Neural cell (in vitro differentiated cells): ENCODE results near the gene NES. TPM values are rescaled to one million over a fixed set of nuclear protein-coding genes. Genes with fewer than 3 reads are reported as not detected.

Experiments
- H2AFZ ChIP-seq: fragments of 200-600, 300-800 bp; sonication (generic), shearing (Covaris generic); 2 replicates; pipeline ENCODE4 v1.6.0; 2014; ENCODE audit warnings: low read depth, mild to moderate bottlenecking, antibody characterized with exemption, low read length, moderate library complexity
- H3F3A ChIP-seq: fragments of 200-600 bp; shearing (Covaris generic); 2 replicates; pipeline ENCODE4 v1.6.1; 2016; ENCODE audit warnings: mild to moderate bottlenecking, moderate library complexity, mixed read lengths, antibody characterized with exemption, low read length; ENCODE audit not compliant: insufficient read depth, poor library complexity, severe bottlenecking
- H3K27ac ChIP-seq: fragments of 200-600, 300-800 bp; sonication (generic), shearing (Covaris generic); 2 replicates; pipeline ENCODE4 v1.5.1; 2014; ENCODE audit warnings: mild to moderate bottlenecking, low read length, moderate library complexity
- H3K27me3 ChIP-seq: fragments of 300-800, 200-600 bp; sonication (generic), shearing (Covaris generic); 2 replicates; pipeline ENCODE4 v1.6.0; 2014; ENCODE audit warnings: mild to moderate bottlenecking, low read depth, low read length, moderate library complexity; ENCODE audit not compliant: insufficient read depth
- H3K36me3 ChIP-seq: fragments of 300-800, 200-600 bp; sonication (generic), shearing (Covaris generic); 2 replicates; pipeline ENCODE4 v1.5.1; 2014; ENCODE audit warnings: mild to moderate bottlenecking, antibody characterized with exemption, low read length, moderate library complexity; ENCODE audit not compliant: insufficient read depth
- H3K4me2 ChIP-seq: fragments of 300-800, 200-600 bp; sonication (generic), shearing (Covaris generic); 2 replicates; pipeline ENCODE4 v1.6.0; 2014; ENCODE audit warnings: mild to moderate bottlenecking, low read length
- H3K4me3 ChIP-seq: fragments of 300-800, 200-600 bp; sonication (generic), shearing (Covaris generic); 2 replicates; pipeline ENCODE4 v1.5.1; 2014; ENCODE audit warnings: mild to moderate bottlenecking, low read length, moderate library complexity
- H3K79me2 ChIP-seq: fragments of 200-600 bp; shearing (Covaris generic); replicated peaks from 2 replicates; pipeline ENCODE4 v1.6.0; 2014; ENCODE audit warnings: mild to moderate bottlenecking, low read length, moderate library complexity; ENCODE audit not compliant: insufficient read depth
- H3K9ac ChIP-seq: fragments of 300-800, 200-600 bp; sonication (generic), shearing (Covaris generic); 2 replicates; pipeline ENCODE4 v1.6.1; 2016; ENCODE audit warnings: mild to moderate bottlenecking, low read length, mixed read lengths
- H3K9me2 ChIP-seq: fragments of 200-600 bp; shearing (Covaris generic); 2 replicates; pipeline ENCODE4 v1.6.1; 2016; ENCODE audit warnings: mild to moderate bottlenecking, low read length, mixed read lengths; ENCODE audit not compliant: insufficient read depth
- H3K9me3 ChIP-seq: fragments of 200-600, 300-800 bp; sonication (generic), shearing (Covaris generic); 2 replicates; pipeline ENCODE4 v1.6.1; 2016; ENCODE audit warnings: mild to moderate bottlenecking, mixed run types, low read length, moderate library complexity, mixed read lengths
- H4K20me1 ChIP-seq: fragments of 200-600 bp; shearing (Covaris generic); 2 replicates; pipeline ENCODE4 v1.6.1; 2016; ENCODE audit warnings: mild to moderate bottlenecking, mixed run types; ENCODE audit not compliant: insufficient read depth
- EP300 ChIP-seq: fragments of 450-650 bp; conservative IDR thresholded peaks from 2 replicates; pipeline ENCODE4 v1.6.1; 2014; ENCODE audit warnings: antibody characterized with exemption, mild to moderate bottlenecking, moderate library complexity; ENCODE audit not compliant: poor library complexity, severe bottlenecking
- EZH2 ChIP-seq: fragments of 200-600, 300-800 bp; shearing (Covaris generic), sonication (generic); IDR thresholded peaks from 2 replicates; pipeline ENCODE4 v1.6.1; 2014; ENCODE audit warnings: antibody characterized with exemption, low read length, borderline replicate concordance, mild to moderate bottlenecking; ENCODE audit not compliant: insufficient read depth, poor library complexity, severe bottlenecking
- MXI1 ChIP-seq: fragments of 450-650 bp; conservative IDR thresholded peaks from 2 replicates; pipeline ENCODE4 v1.6.1; 2014; ENCODE audit warnings: antibody characterized with exemption, mild to moderate bottlenecking; ENCODE audit not compliant: poor library complexity, severe bottlenecking
- POLR2AphosphoS5 ChIP-seq: IDR thresholded peaks from 2 replicates; pipeline ENCODE4 v1.6.1; 2012
- RAD21 ChIP-seq: fragments of 450-650 bp; conservative IDR thresholded peaks from 2 replicates; pipeline ENCODE4 v1.6.1; 2014; ENCODE audit warnings: antibody characterized with exemption, mild to moderate bottlenecking, moderate library complexity
- SMC3 ChIP-seq: fragments of 450-650 bp; conservative IDR thresholded peaks from 2 replicates; pipeline ENCODE4 v1.6.1; 2014; ENCODE audit warnings: antibody characterized with exemption, mild to moderate bottlenecking, moderate library complexity; ENCODE audit not compliant: poor library complexity
- TAF1 ChIP-seq: IDR thresholded peaks from 2 replicates; pipeline ENCODE4 v1.6.1; 2012; ENCODE audit warnings: low read depth
- polyA plus RNA-seq: library from polyadenylated mRNA; depleted of rRNA; stranded (reverse); fragments of >200 nt; gene quantifications from 2 replicates; pipeline ENCODE4 v1.2.3, GENCODE V29; 2014
- TF ChIP-seq, protein P1 (sequence below): IDR thresholded peaks from 2 replicates; pipeline ENCODE4 v1.6.1; 2012; ENCODE audit warnings: borderline replicate concordance
- TF ChIP-seq, protein P2 (sequence below): fragments of 450-650 bp; IDR thresholded peaks from 2 replicates; pipeline ENCODE4 v1.5.1; 2014; ENCODE audit warnings: antibody characterized with exemption, mild to moderate bottlenecking, moderate library complexity; ENCODE audit not compliant: poor library complexity, severe bottlenecking

Gene NES
- polyA plus RNA-seq, 1 donor from 2014 or later = 9.9 TPM

DNA sequence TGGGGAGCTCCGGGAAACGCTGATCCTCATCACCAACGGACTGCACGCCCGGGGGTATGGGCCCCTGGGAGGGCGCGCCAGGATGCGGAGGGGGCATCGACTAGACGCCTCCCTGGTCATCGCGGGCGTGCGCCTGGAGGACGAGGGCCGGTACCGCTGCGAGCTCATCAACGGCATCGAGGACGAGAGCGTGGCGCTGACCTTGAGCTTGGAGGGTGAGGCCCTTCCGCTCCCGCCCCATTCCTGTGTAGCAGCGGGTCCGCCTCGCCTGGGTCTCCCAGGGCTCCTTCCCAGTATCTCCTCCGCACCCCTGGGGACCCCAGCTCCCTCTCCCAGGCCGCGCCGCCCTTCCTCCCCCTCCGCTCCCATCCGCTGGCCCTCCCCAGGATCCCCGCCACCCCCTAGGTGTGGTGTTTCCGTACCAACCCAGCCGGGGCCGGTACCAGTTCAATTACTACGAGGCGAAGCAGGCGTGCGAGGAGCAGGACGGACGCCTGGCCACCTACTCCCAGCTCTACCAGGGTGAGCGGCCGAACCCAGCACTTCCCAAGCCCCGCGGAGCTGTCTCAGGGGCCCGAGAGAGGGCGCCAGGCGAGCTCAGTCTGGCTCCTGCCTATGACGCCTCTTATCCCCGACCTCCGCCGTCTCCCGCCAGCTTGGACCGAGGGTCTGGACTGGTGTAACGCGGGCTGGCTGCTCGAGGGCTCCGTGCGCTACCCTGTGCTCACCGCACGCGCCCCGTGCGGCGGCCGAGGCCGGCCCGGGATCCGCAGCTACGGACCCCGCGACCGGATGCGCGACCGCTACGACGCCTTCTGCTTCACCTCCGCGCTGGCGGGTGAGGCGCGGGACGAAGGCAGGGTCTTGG is 53.0 kb downstream of the NES start:
- Histone ChIP-seq H3K4me2 (peak overlapping the region; percentile 6), H3K9ac (peak overlapping the region; percentile 42), H3F3A (no peaks in the 10 kb centered on the region), H3K27ac (no peak overlapping the region), H3K4me3 (peak overlapping the region; percentile 69), H3K27me3 (peaks cover 67% of the 10 kb centered on the region), H3K9me3 (no peaks in the 10 kb centered on the region), H4K20me1 (no peaks in the 10 kb centered on the region), H2AFZ (no peak overlapping the region), H3K79me2 (no peaks in the 10 kb centered on the region), H3K36me3 (no peaks in the 10 kb centered on the region), H3K9me2 (no peaks in the 10 kb centered on the region)
- no peak for TF ChIP-seq EP300
- no peak for TF ChIP-seq TAF1
- TF ChIP-seq EZH2 = no peak
- TF ChIP-seq, protein P1, sequence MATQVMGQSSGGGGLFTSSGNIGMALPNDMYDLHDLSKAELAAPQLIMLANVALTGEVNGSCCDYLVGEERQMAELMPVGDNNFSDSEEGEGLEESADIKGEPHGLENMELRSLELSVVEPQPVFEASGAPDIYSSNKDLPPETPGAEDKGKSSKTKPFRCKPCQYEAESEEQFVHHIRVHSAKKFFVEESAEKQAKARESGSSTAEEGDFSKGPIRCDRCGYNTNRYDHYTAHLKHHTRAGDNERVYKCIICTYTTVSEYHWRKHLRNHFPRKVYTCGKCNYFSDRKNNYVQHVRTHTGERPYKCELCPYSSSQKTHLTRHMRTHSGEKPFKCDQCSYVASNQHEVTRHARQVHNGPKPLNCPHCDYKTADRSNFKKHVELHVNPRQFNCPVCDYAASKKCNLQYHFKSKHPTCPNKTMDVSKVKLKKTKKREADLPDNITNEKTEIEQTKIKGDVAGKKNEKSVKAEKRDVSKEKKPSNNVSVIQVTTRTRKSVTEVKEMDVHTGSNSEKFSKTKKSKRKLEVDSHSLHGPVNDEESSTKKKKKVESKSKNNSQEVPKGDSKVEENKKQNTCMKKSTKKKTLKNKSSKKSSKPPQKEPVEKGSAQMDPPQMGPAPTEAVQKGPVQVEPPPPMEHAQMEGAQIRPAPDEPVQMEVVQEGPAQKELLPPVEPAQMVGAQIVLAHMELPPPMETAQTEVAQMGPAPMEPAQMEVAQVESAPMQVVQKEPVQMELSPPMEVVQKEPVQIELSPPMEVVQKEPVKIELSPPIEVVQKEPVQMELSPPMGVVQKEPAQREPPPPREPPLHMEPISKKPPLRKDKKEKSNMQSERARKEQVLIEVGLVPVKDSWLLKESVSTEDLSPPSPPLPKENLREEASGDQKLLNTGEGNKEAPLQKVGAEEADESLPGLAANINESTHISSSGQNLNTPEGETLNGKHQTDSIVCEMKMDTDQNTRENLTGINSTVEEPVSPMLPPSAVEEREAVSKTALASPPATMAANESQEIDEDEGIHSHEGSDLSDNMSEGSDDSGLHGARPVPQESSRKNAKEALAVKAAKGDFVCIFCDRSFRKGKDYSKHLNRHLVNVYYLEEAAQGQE = no peak
- TF ChIP-seq, protein P2, sequence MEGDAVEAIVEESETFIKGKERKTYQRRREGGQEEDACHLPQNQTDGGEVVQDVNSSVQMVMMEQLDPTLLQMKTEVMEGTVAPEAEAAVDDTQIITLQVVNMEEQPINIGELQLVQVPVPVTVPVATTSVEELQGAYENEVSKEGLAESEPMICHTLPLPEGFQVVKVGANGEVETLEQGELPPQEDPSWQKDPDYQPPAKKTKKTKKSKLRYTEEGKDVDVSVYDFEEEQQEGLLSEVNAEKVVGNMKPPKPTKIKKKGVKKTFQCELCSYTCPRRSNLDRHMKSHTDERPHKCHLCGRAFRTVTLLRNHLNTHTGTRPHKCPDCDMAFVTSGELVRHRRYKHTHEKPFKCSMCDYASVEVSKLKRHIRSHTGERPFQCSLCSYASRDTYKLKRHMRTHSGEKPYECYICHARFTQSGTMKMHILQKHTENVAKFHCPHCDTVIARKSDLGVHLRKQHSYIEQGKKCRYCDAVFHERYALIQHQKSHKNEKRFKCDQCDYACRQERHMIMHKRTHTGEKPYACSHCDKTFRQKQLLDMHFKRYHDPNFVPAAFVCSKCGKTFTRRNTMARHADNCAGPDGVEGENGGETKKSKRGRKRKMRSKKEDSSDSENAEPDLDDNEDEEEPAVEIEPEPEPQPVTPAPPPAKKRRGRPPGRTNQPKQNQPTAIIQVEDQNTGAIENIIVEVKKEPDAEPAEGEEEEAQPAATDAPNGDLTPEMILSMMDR = peak; percentile 69
- TF ChIP-seq RAD21 = peak; percentile 26
- TF ChIP-seq MXI1 = no peak
- TF ChIP-seq SMC3 = peak; percentile 44
- no peak for TF ChIP-seq POLR2AphosphoS5

DNA sequence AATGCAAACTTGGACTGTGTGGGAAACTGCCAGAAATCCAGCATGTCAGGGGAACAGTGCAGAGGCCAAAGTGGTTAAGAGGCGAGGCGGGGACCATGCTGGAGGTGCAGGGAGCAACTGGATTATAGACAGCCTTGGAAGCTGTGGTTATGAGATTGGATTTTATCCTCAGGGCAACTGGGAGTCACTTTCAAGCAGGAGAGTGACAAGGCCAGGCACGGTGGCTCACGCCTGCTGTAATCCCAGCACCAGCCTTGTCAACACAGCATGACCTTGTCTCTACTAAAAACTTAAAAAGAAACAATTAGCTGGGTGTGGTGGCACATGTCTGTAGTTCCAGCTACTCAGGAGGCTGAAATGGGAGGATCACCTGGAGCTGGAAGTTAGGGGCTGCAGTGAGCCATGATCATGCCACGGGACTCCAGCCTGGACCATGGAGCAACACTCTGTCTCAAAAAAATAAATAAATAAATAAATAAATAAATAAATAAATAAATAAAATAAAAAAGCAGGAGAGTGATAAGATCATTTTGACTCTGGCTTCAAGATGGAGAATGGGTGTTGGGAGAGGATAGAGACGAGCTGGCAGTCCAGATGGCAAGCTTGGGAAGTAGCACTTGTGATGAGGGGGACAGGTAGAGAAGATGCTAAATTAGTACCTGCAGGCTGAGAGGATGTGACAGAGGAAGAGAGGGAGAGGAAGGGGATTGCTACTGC is 54.5 kb downstream of the NES start:
- Histone ChIP-seq H3K4me3 (no peak overlapping the region), H3K27me3 (peaks cover 73% of the 10 kb centered on the region), H3K27ac (no peak overlapping the region)

More for the DNA sequence above, 54.5 kb downstream of the NES start:
- Histone ChIP-seq H3K9me2 (no peaks in the 10 kb centered on the region), H3K79me2 (no peaks in the 10 kb centered on the region), H3K9ac (no peak overlapping the region), H3K4me2 (no peak overlapping the region), H2AFZ (no peak overlapping the region), H4K20me1 (no peaks in the 10 kb centered on the region), H3K36me3 (no peaks in the 10 kb centered on the region), H3F3A (no peaks in the 10 kb centered on the region), H3K9me3 (no peaks in the 10 kb centered on the region)
- TF ChIP-seq EZH2 = no peak
- TF ChIP-seq, protein P1 = no peak
